GM23338 (cell line): ENCODE measurements around the gene IDI1. TPM values are rescaled to one million over a fixed set of nuclear protein-coding genes. Genes with fewer than 3 reads are reported as not detected.

Source experiments
- ATAC-seq: fragments of 200-7000 bp; cut with Tn5 transposase; 3 replicates; pipeline ENCODE4 v1.9.1; 2020
- DNase-seq: peaks from one replicate; pipeline ENCODE4 v3.0.0-alpha.2; 2015; ENCODE audit warnings: low spot score
- H2AFZ ChIP-seq: fragments of 200-600 bp; sonication (generic); 2 replicates; pipeline ENCODE4 v1.8.0; 2016; ENCODE audit warnings: antibody characterized with exemption, mild to moderate bottlenecking, moderate library complexity
- H3F3A ChIP-seq: fragments of 200-600 bp; sonication (generic); replicated peaks from 2 replicates; pipeline ENCODE4 v1.8.0; 2017; ENCODE audit warnings: antibody characterized with exemption, mixed run types, low read depth
- H3K27ac ChIP-seq: fragments of 200-600 bp; sonication (generic); 2 replicates; pipeline ENCODE4 v1.6.1; 2016; ENCODE audit warnings: low read depth
- H3K27me3 ChIP-seq: fragments of 200-600 bp; sonication (generic); 2 replicates; pipeline ENCODE4 v1.8.0; 2016; ENCODE audit warnings: mild to moderate bottlenecking, mixed run types, moderate library complexity; ENCODE audit not compliant: insufficient read depth
- H3K36me3 ChIP-seq: fragments of 200-600 bp; sonication (generic); 2 replicates; pipeline ENCODE4 v1.8.0; 2016; ENCODE audit warnings: mild to moderate bottlenecking; ENCODE audit not compliant: insufficient read depth
- H3K4me1 ChIP-seq: fragments of 200-600 bp; sonication (generic); 2 replicates; pipeline ENCODE4 v1.8.0; 2016; ENCODE audit warnings: mild to moderate bottlenecking, moderate library complexity; ENCODE audit not compliant: insufficient read depth
- H3K4me2 ChIP-seq: fragments of 200-600 bp; sonication (generic); 2 replicates; pipeline ENCODE4 v1.7.1; 2017; ENCODE audit warnings: mixed run types
- H3K4me3 ChIP-seq: fragments of 200-600 bp; sonication (generic); 2 replicates; pipeline ENCODE4 v1.6.1; 2016; ENCODE audit warnings: mixed run types
- H3K79me2 ChIP-seq: fragments of 200-600 bp; sonication (generic); replicated peaks from 2 replicates; pipeline ENCODE4 v1.8.0; 2017; ENCODE audit warnings: mild to moderate bottlenecking; ENCODE audit not compliant: insufficient read depth
- H3K9me2 ChIP-seq: fragments of 200-600 bp; sonication (generic); 2 replicates; pipeline ENCODE4 v1.8.0; 2017; ENCODE audit not compliant: insufficient read depth
- H4K20me1 ChIP-seq: fragments of 200-600 bp; sonication (generic); replicated peaks from 2 replicates; pipeline ENCODE4 v1.8.0; 2017; ENCODE audit warnings: mild to moderate bottlenecking; ENCODE audit not compliant: insufficient read depth
- H3K27ac Mint-ChIP-seq: 2 replicates; pipeline ENCODE4 v1.8.0; 2020; ENCODE audit warnings: inconsistent platforms, mild to moderate bottlenecking, moderate library complexity, mixed read lengths
- H3K27me3 Mint-ChIP-seq: 3 replicates; pipeline ENCODE4 v1.8.0; 2022; ENCODE audit warnings: low read depth, mild to moderate bottlenecking, moderate library complexity, mixed read lengths, inconsistent platforms; ENCODE audit not compliant: insufficient read depth, poor library complexity
- H3K36me3 Mint-ChIP-seq: 3 replicates; pipeline ENCODE4 v1.8.0; 2021; ENCODE audit warnings: low read depth, mild to moderate bottlenecking, inconsistent platforms, moderate library complexity, mixed read lengths
- H3K4me1 Mint-ChIP-seq: 3 replicates; pipeline ENCODE4 v1.8.0; 2020; ENCODE audit warnings: mild to moderate bottlenecking, inconsistent platforms, mixed read lengths
- H3K4me3 Mint-ChIP-seq: 3 replicates; pipeline ENCODE4 v1.8.0; 2021; ENCODE audit warnings: moderate library complexity, mild to moderate bottlenecking, inconsistent platforms, mixed read lengths
- H3K9me3 Mint-ChIP-seq: 3 replicates; pipeline ENCODE4 v1.8.0; 2020; ENCODE audit warnings: moderate library complexity, mild to moderate bottlenecking, inconsistent platforms, mixed read lengths
- CREB1 ChIP-seq: fragments of 250-450 bp; sonication (Bioruptor Pico); IDR thresholded peaks from 2 replicates; pipeline ENCODE4 v1.5.0; 2020; ENCODE audit warnings: low read depth, mild to moderate bottlenecking, moderate library complexity
- CTCF ChIP-seq, 2 experiments: fragments of 200-600 bp in 1 of 2; sonication (generic) in 1 of 2; conservative IDR thresholded peaks; 2 replicates each; pipeline versions ENCODE4 v1.5.1 to v1.6.1; 2016 to 2017; ENCODE audit warnings: antibody characterized with exemption in 2 of 2, low read depth in 2 of 2, mild to moderate bottlenecking in 2 of 2, moderate library complexity in 1 of 2
- ETS1 ChIP-seq: IDR thresholded peaks from 2 replicates; pipeline ENCODE4 v1.6.1; 2016; ENCODE audit warnings: antibody characterized with exemption
- EZH2 ChIP-seq: fragments of 200-600 bp; sonication (generic); IDR thresholded peaks from one replicate; pipeline ENCODE4 v1.8.0; 2017; ENCODE audit warnings: antibody characterized with exemption, mild to moderate bottlenecking, low read depth; ENCODE audit not compliant: unreplicated experiment
- EZH2phosphoT487 ChIP-seq: fragments of 200-600 bp; sonication (generic); IDR thresholded peaks from one replicate; pipeline ENCODE4 v1.8.1; 2018; ENCODE audit warnings: antibody characterized with exemption; ENCODE audit not compliant: unreplicated experiment
- JUNB ChIP-seq: IDR thresholded peaks from one replicate; pipeline ENCODE4 v1.6.1; 2016; ENCODE audit warnings: antibody characterized with exemption; ENCODE audit not compliant: unreplicated experiment
- NANOG ChIP-seq: IDR thresholded peaks from 2 replicates; pipeline ENCODE4 v1.6.1; 2016; ENCODE audit warnings: antibody characterized with exemption, borderline replicate concordance
- POLR2AphosphoS5 ChIP-seq: IDR thresholded peaks from 2 replicates; pipeline ENCODE4 v1.6.1; 2016; ENCODE audit warnings: antibody characterized with exemption, low read depth
- REST ChIP-seq: IDR thresholded peaks from one replicate; pipeline ENCODE4 v1.6.1; 2018; ENCODE audit warnings: antibody characterized with exemption; ENCODE audit not compliant: unreplicated experiment
- STAT1 ChIP-seq: IDR thresholded peaks from one replicate; pipeline ENCODE4 v1.6.1; 2016; ENCODE audit warnings: antibody characterized with exemption; ENCODE audit not compliant: unreplicated experiment
- ZNF114 ChIP-seq: fragments of 250-450 bp; sonication (Bioruptor Pico); IDR thresholded peaks from 2 replicates; pipeline ENCODE4 v1.5.0; 2020; ENCODE audit warnings: mild to moderate bottlenecking, moderate library complexity
- ZNF331 ChIP-seq: fragments of 250-450 bp; sonication (Bioruptor Pico); IDR thresholded peaks from 2 replicates; pipeline ENCODE4 v1.5.0; 2020; ENCODE audit warnings: low read depth, mild to moderate bottlenecking, moderate library complexity
- ZNF462 ChIP-seq: fragments of 250-450 bp; sonication (Bioruptor Pico); IDR thresholded peaks from 2 replicates; pipeline ENCODE4 v1.5.0; 2020; ENCODE audit warnings: mild to moderate bottlenecking, moderate library complexity
- polyA plus RNA-seq: library from polyadenylated mRNA; unstranded; fragments of >200 nt; fragmentation: Nextera tagmentation; extraction: Ambion mirVana; gene quantifications from 2 replicates; pipeline ENCODE4 v1.2.1, GENCODE V29; 2016
- total RNA-seq: library from RNA; depleted of rRNA; stranded (reverse); fragments of >200 nt; shearing (Covaris generic); gene quantifications from 2 replicates; pipeline ENCODE4 v1.2.3, GENCODE V29; 2014

The IDI1 gene
- total and polyA plus RNA-seq, 2 experiments from 2014 or later: 119 to 154 TPM

- peaks cover 26% of the 10 kb centered on the region for H3K4me1 Mint-ChIP-seq
These were observed 1.2 kb upstream of the IDI1 start for GRCh38 chr10:1050145-1050544.

More at GRCh38 chr10:1050145-1050544, 1.2 kb upstream of the IDI1 start:
- Histone ChIP-seq H2AFZ (no peak overlapping the region), H3K9me2 (no peaks in the 10 kb centered on the region), H3K36me3 (no peaks in the 10 kb centered on the region; the same call in 1 of the 2 replicates), H3K4me3 (peak overlapping the region; percentile 95), H4K20me1 (peaks cover 40% of the 10 kb centered on the region), H3K27me3 (no peaks in the 10 kb centered on the region), H3K27ac (peak overlapping the region; percentile 98), H3K4me2 (peak overlapping the region; percentile 83), H3F3A (peaks cover 12% of the 10 kb centered on the region; the same call in 1 of the 2 replicates), H3K79me2 (peaks cover 79% of the 10 kb centered on the region), H3K4me1 (peaks cover 23% of the 10 kb centered on the region)
- peak overlapping the region; percentile 97 for H3K4me3 Mint-ChIP-seq
- H3K27me3 Mint-ChIP-seq: peaks cover 25% of the 10 kb centered on the region
- DNase-seq (no peak), ATAC-seq (no peak)
- H3K27ac Mint-ChIP-seq: peak overlapping the region; percentile 99; the same call in 1 of the 2 replicates
- peaks cover 49% of the 10 kb centered on the region for H3K36me3 Mint-ChIP-seq
- TF ChIP-seq ZNF331 (no peak), POLR2AphosphoS5 (no peak), CREB1 (no peak), EZH2phosphoT487 (no peak), ETS1 (no peak), CTCF (conservative IDR thresholded peaks at IDR 0.05; ENCODE audit: low read depth in 2 of 2) (no peak), EZH2 (no peak), REST (no peak), ZNF462 (CRISPR knock-in tag) (no peak), ZNF114 (CRISPR knock-in tag) (no peak), NANOG (no peak), JUNB (no peak), STAT1 (no peak)
- H3K9me3 Mint-ChIP-seq: no peaks in the 10 kb centered on the region
